LNCAP (cell line): ENCODE measurements around the gene LDLRAD3.

ENCODE experiments used
- TF ChIP-seq, protein P1 (sequence below): fragments of 450-650 bp; IDR thresholded peaks from 2 replicates; pipeline ENCODE4 v1.5.1; 2017; ENCODE audit warnings: mild to moderate bottlenecking

LDLRAD3 gene

GRCh38 chr11:36234825-36235224, 291.0 kb downstream of the LDLRAD3 start:
- TF ChIP-seq, protein P1, sequence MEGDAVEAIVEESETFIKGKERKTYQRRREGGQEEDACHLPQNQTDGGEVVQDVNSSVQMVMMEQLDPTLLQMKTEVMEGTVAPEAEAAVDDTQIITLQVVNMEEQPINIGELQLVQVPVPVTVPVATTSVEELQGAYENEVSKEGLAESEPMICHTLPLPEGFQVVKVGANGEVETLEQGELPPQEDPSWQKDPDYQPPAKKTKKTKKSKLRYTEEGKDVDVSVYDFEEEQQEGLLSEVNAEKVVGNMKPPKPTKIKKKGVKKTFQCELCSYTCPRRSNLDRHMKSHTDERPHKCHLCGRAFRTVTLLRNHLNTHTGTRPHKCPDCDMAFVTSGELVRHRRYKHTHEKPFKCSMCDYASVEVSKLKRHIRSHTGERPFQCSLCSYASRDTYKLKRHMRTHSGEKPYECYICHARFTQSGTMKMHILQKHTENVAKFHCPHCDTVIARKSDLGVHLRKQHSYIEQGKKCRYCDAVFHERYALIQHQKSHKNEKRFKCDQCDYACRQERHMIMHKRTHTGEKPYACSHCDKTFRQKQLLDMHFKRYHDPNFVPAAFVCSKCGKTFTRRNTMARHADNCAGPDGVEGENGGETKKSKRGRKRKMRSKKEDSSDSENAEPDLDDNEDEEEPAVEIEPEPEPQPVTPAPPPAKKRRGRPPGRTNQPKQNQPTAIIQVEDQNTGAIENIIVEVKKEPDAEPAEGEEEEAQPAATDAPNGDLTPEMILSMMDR, result no peak

GRCh38 chr11:36235750-36236149, 291.9 kb downstream of the LDLRAD3 start:
- TF ChIP-seq, protein P1, result no peak

GRCh38 chr11:36237391-36237790, 293.5 kb downstream of the LDLRAD3 start:
- TF ChIP-seq, protein P1, result no peak

- TF ChIP-seq, protein P1, result no peak
Observed at GRCh38 chr11:36238036-36238631, 294.3 kb downstream of the LDLRAD3 start.

- TF ChIP-seq, protein P1, result no peak
Observed at GRCh38 chr11:36238881-36239280, 295.0 kb downstream of the LDLRAD3 start.

DNA sequence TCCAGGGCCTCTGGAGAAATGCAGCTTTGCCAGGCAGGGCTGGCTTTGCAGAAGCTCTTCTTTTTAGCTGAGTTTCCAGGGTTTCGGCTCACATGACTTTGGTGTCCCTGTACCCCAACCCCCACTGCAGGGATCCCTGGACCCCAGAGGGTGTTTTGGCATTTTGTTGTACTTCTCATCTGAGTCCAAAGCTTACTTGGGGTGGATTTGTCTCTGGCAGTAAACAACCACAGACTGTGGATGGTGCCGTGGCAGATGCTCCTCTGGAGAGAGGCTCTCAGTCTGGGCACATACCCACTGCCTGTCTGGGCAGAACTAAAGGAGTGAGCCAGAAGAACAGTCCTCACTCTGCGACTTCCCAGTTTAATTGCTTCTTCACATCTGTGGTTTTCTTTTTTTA, 295.8 kb downstream of the LDLRAD3 start:
- TF ChIP-seq, protein P1, result no peak

- TF ChIP-seq, protein P1, result no peak
Observed at GRCh38 chr11:36240173-36240572, 296.3 kb downstream of the LDLRAD3 start.

GRCh38 chr11:36240801-36241200, 296.9 kb downstream of the LDLRAD3 start:
- TF ChIP-seq, protein P1, result no peak
